NB4 (cell line): ENCODE data around the gene ACSL3.
"Not testable (repeated sequence)": the region's sequence is repeated elsewhere in the genome, so short reads cannot be mapped to it uniquely, and the experiment has no call there.

Experiments
- DNase-seq: peaks from one replicate; pipeline ENCODE4 v3.0.0; 2010; ENCODE audit warnings: low read depth
- H3K4me3 ChIP-seq: one replicate; pipeline ENCODE4 v1.5.1; 2011; ENCODE audit warnings: mild to moderate bottlenecking, low read depth, low read length, moderate library complexity
- CTCF ChIP-seq: IDR thresholded peaks from one replicate; pipeline ENCODE4 v1.5.1; 2012; ENCODE audit warnings: low read depth, low read length
- MAX ChIP-seq: IDR thresholded peaks from 2 replicates; pipeline ENCODE4 v1.6.1; 2011; ENCODE audit warnings: low read depth, low read length
- MYC ChIP-seq: IDR thresholded peaks from 2 replicates; pipeline ENCODE4 v1.6.1; 2011; ENCODE audit warnings: low read depth, low read length
- POLR2A ChIP-seq: IDR thresholded peaks from 2 replicates; pipeline ENCODE4 v1.6.1; 2011; ENCODE audit warnings: mild to moderate bottlenecking; ENCODE audit not compliant: insufficient read length; ENCODE audit errors: extremely low read depth

The ACSL3 gene

GRCh38 chr2:222862106-222862908 lies 1.5 kb downstream of the ACSL3 start:
- TF ChIP-seq POLR2A (no peak), CTCF (no peak), MAX (no peak), MYC (no peak)
- peak; percentile 33 for DNase-seq
- peak overlapping the region; percentile 91 for H3K4me3 ChIP-seq

GRCh38 chr2:222862909-222863544 lies 2.2 kb downstream of the ACSL3 start:
- no peak for DNase-seq
- TF ChIP-seq MAX = no peak
- TF ChIP-seq MYC = no peak
- no peak for TF ChIP-seq CTCF
- no peak for TF ChIP-seq POLR2A
- peak overlapping the region; percentile 91 for H3K4me3 ChIP-seq

GRCh38 chr2:222864296-222864695 lies 3.5 kb downstream of the ACSL3 start:
- no peak overlapping the region for H3K4me3 ChIP-seq
- peak; percentile 56 for DNase-seq
- TF ChIP-seq POLR2A (no peak), MAX (no peak), CTCF (no peak), MYC (no peak)

- TF ChIP-seq CTCF (no peak), MYC (no peak), POLR2A (no peak), MAX (no peak)
These were observed 4.5 kb downstream of the ACSL3 start for GRCh38 chr2:222865301-222865700.

GRCh38 chr2:222866358-222866960 lies 5.6 kb downstream of the ACSL3 start:
- no peak for TF ChIP-seq MYC
- no peak for TF ChIP-seq CTCF
- TF ChIP-seq POLR2A = no peak
- no peak for TF ChIP-seq MAX
- no peak overlapping the region for H3K4me3 ChIP-seq
- DNase-seq = no peak

More at GRCh38 chr2:222865301-222865700, 4.5 kb downstream of the ACSL3 start:
- no peak overlapping the region for H3K4me3 ChIP-seq
- no peak for DNase-seq

GRCh38 chr2:222868560-222869251 lies 7.9 kb downstream of the ACSL3 start:
- DNase-seq, H3K4me3 ChIP-seq: not testable (repeated sequence)
